Thyroid gland (tissue), 4 donors: ENCODE measurements around the gene TSC22D4. TPM values are rescaled to one million over a fixed set of nuclear protein-coding genes. Genes with fewer than 3 reads are reported as not detected.

ENCODE experiments used
- DNase-seq, 2 donors: peaks; one replicate each; pipeline ENCODE4 v3.0.0-alpha.2; 2019
- H3K27ac ChIP-seq, 3 donors: fragments of 200-600 bp; sonication (generic); 1 replicate in 2 of 3; 2 replicates in 1 of 3; pipeline ENCODE4 v1.5.1; 2016 to 2019; ENCODE audit warnings: mild to moderate bottlenecking in 1 of 3, moderate library complexity in 1 of 3
- H3K27me3 ChIP-seq: fragments of 200-600 bp; sonication (generic); one replicate; pipeline ENCODE4 v1.5.1; 2019
- H3K36me3 ChIP-seq, 2 donors: fragments of 200-600 bp; sonication (generic); one replicate each; pipeline ENCODE4 v1.5.1; 2016 to 2019
- H3K4me1 ChIP-seq, 2 donors: fragments of 200-600 bp; sonication (generic); one replicate each; pipeline ENCODE4 v1.5.1; 2017 to 2019
- H3K4me3 ChIP-seq, 3 donors: fragments of 200-600 bp; sonication (generic); replicated peaks in 1 of 3; 1 replicate in 2 of 3; 2 replicates in 1 of 3; pipeline ENCODE4 v1.5.1; 2016; ENCODE audit warnings: mild to moderate bottlenecking in 1 of 3
- H3K9me3 ChIP-seq: fragments of 200-600 bp; sonication (generic); one replicate; pipeline ENCODE4 v1.5.1; 2017
- POLR2A ChIP-seq, 2 donors: fragments of 450-650 bp; IDR thresholded peaks; one replicate each; pipeline ENCODE4 v1.6.1; 2017; ENCODE audit warnings: antibody characterized with exemption in 2 of 2, mild to moderate bottlenecking in 2 of 2, moderate library complexity in 1 of 2
- WGBS, 2 donors: methylation state at CpG; one replicate each; pipeline ENCODE4 v1.1.5; 2017; 5-methylcytosine and 5-hydroxymethylcytosine counted together
- intact Hi-C: fragments of 100-400 bp; cut with DNase I; formaldehyde crosslinking; loops from one replicate; pipeline ENCODE4 v1.15.1; 2023
- total RNA-seq, 4 donors: library from RNA; depleted of rRNA; stranded (reverse); fragments of >200 nt; gene quantifications; one replicate each; pipeline ENCODE4 v1.2.3, GENCODE V29; 2016
- TF ChIP-seq, protein P1 (sequence below), 6 experiments: fragments of 200-600 bp in 3 of 6; fragments of 450-650 bp in 3 of 6; sonication (generic) in 3 of 6; IDR thresholded peaks; one replicate each; pipeline ENCODE4 v1.5.1; 2016 to 2019; ENCODE audit warnings: antibody characterized with exemption in 6 of 6, mild to moderate bottlenecking in 2 of 6, inconsistent platforms in 1 of 6, moderate library complexity in 1 of 6

The TSC22D4 gene
- total RNA-seq, 4 donors from 2014 or later, result 22.7 to 37.8 (median 27.9) TPM

- intact Hi-C loops, result no loop called here
- Histone ChIP-seq H3K4me3 (no peak overlapping the region), H3K36me3 (no peaks in the 10 kb centered on the region), H3K4me1 (peaks cover 0 to 6% of the 10 kb centered on the region in 2 donors), H3K27me3 (no peaks in the 10 kb centered on the region), H3K9me3 (no peaks in the 10 kb centered on the region), H3K27ac (no peak overlapping the region)
- no peak for TF ChIP-seq POLR2A (IDR thresholded peaks at IDR 0.05)
- TF ChIP-seq, protein P1, sequence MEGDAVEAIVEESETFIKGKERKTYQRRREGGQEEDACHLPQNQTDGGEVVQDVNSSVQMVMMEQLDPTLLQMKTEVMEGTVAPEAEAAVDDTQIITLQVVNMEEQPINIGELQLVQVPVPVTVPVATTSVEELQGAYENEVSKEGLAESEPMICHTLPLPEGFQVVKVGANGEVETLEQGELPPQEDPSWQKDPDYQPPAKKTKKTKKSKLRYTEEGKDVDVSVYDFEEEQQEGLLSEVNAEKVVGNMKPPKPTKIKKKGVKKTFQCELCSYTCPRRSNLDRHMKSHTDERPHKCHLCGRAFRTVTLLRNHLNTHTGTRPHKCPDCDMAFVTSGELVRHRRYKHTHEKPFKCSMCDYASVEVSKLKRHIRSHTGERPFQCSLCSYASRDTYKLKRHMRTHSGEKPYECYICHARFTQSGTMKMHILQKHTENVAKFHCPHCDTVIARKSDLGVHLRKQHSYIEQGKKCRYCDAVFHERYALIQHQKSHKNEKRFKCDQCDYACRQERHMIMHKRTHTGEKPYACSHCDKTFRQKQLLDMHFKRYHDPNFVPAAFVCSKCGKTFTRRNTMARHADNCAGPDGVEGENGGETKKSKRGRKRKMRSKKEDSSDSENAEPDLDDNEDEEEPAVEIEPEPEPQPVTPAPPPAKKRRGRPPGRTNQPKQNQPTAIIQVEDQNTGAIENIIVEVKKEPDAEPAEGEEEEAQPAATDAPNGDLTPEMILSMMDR (IDR thresholded peaks at IDR 0.05), result no peak
- 89 to 92% methylated on average over 6 of the region's 6 CpGs for WGBS, 2 donors
- DNase-seq, result no peak
Observed at GRCh38 chr7:100519580-100519979, 40.6 kb upstream of the TSC22D4 start.

GRCh38 chr7:100517305-100517704 is 38.3 kb upstream of the TSC22D4 start:
- no peaks in the 10 kb centered on the region for H3K9me3 ChIP-seq
- no peak overlapping the region for H3K4me3 ChIP-seq
- WGBS, 2 donors, result 83 to 90% methylated on average over 2 of the region's 2 CpGs
- intact Hi-C loops, result no loop called here
- no peak overlapping the region for H3K27ac ChIP-seq
- peaks cover 0 to 6% of the 10 kb centered on the region in 2 donors for H3K4me1 ChIP-seq
- H3K27me3 ChIP-seq, result no peaks in the 10 kb centered on the region
- no peaks in the 10 kb centered on the region for H3K36me3 ChIP-seq
- DNase-seq, result no peak
- no peak for TF ChIP-seq POLR2A (IDR thresholded peaks at IDR 0.05)
- TF ChIP-seq, protein P1 (IDR thresholded peaks at IDR 0.05), result no peak

GRCh38 chr7:100516135-100516812 is 37.3 kb upstream of the TSC22D4 start:
- 54 to 59% methylated on average over 4 of the region's 4 CpGs for WGBS, 2 donors
- Histone ChIP-seq H3K36me3 (no peaks in the 10 kb centered on the region), H3K27me3 (no peaks in the 10 kb centered on the region), H3K4me3 (no peak overlapping the region), H3K4me1 (peaks cover 0 to 6% of the 10 kb centered on the region in 2 donors), H3K27ac (no peak overlapping the region), H3K9me3 (no peaks in the 10 kb centered on the region)
- peak; percentile 7 to 12 for DNase-seq
- intact Hi-C loops, result no loop called here
- no peak for TF ChIP-seq POLR2A (IDR thresholded peaks at IDR 0.05)
- TF ChIP-seq, protein P1 (IDR thresholded peaks at IDR 0.05), result no peak

DNA sequence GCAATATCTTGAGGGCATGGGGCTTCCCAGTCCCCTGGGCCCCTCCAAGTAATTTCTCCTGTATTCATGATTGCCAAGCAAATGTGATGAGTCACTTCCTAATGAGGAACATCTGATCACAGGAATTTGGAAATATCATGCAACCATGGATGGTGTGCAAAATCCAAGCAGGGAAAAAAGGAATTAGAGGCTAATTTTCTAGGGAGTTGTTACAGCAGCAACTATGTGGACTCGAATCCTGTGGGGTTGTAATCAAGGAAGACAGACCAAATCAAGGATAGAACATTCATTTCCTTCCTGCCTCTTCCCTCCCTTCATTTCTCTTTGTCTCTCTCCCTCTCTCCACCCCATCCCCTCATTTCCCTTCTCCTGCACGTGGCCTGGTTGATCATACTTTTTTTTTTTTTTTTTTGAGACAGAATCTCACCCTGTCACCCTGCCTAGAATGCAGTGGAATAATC is 36.1 kb upstream of the TSC22D4 start:
- Histone ChIP-seq H3K4me1 (peaks cover 0 to 6% of the 10 kb centered on the region in 2 donors), H3K27ac (no peak overlapping the region), H3K27me3 (no peaks in the 10 kb centered on the region), H3K4me3 (no peak overlapping the region), H3K36me3 (no peaks in the 10 kb centered on the region), H3K9me3 (no peaks in the 10 kb centered on the region)
- DNase-seq, result no peak
- TF ChIP-seq, protein P1 (IDR thresholded peaks at IDR 0.05), result no peak
- TF ChIP-seq POLR2A (IDR thresholded peaks at IDR 0.05), result no peak
- intact Hi-C loops, result no loop called here
- 37 to 41% methylated on average over 2 of the region's 2 CpGs for WGBS, 2 donors

DNA sequence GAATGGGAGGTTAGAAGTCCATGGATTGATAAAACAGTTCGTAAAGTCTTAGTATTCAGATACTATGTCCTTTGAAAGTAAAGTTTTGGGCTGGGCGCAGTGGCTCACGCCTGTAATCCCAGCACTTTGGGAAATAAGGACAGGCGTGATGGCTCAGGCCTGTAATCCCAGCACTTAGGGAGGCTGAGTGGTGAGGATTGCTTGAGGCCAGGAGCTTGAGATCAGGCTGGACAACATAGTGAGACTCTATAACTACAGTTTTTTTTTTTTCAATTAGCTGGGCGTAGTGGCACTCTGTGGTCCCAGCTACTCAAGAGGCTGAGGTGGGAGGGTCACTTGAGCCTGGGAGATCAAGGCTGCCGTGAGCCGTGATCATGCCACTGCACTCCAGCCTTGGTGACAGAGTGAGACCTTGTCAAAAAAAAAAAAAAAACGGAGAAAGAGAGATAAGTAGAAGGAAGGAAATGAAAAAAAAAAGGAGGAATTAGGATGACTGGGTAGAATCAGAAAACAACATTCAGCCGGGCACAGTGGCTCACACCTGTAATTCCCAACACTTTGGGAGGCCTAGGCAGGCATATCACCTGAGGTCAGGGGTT is 34.3 kb upstream of the TSC22D4 start:
- Histone ChIP-seq H3K4me1 (peaks cover 4 to 6% of the 10 kb centered on the region in 2 donors), H3K4me3 (no peak overlapping the region), H3K27me3 (no peaks in the 10 kb centered on the region), H3K27ac (no peak overlapping the region), H3K36me3 (no peaks in the 10 kb centered on the region), H3K9me3 (no peaks in the 10 kb centered on the region)
- TF ChIP-seq, protein P1 (IDR thresholded peaks at IDR 0.05), result no peak
- no peak for TF ChIP-seq POLR2A (IDR thresholded peaks at IDR 0.05)
- intact Hi-C loops, result no loop called here
- no peak for DNase-seq
- 81 to 88% methylated on average over 9 of the region's 9 CpGs for whole genome bisulfite sequencing, 2 donors
